WERI-Rb-1 (cell line): Measurements from ENCODE around the gene SIN3A.
"Not testable (repeated sequence)": the region's sequence is repeated elsewhere in the genome, so short reads cannot be mapped to it uniquely, and the experiment has no call there.

Experiments
- DNase-seq: peaks from one replicate; pipeline ENCODE4 v3.0.0-alpha.2; 2020
- H3K27ac ChIP-seq: fragments of 250-450 bp; sonication (Bioruptor Pico); 2 replicates; pipeline ENCODE4 v1.5.1; 2020; ENCODE audit warnings: mild to moderate bottlenecking, moderate library complexity
- H3K27me3 ChIP-seq: fragments of 250-450 bp; sonication (Bioruptor Pico); 2 replicates; pipeline ENCODE4 v1.5.1; 2021; ENCODE audit warnings: mild to moderate bottlenecking, low read depth, moderate library complexity; ENCODE audit not compliant: insufficient read depth, severe bottlenecking
- H3K36me3 ChIP-seq: fragments of 250-450 bp; sonication (Bioruptor Pico); 2 replicates; pipeline ENCODE4 v1.5.1; 2020; ENCODE audit warnings: mild to moderate bottlenecking, moderate library complexity
- H3K4me3 ChIP-seq: 2 replicates; pipeline ENCODE4 v1.5.1; 2011; ENCODE audit warnings: low read depth, mild to moderate bottlenecking, control low read depth, low read length
- H3K9me3 ChIP-seq: fragments of 250-450 bp; sonication (Bioruptor Pico); 2 replicates; pipeline ENCODE4 v1.5.1; 2021; ENCODE audit warnings: mild to moderate bottlenecking, moderate library complexity; ENCODE audit not compliant: severe bottlenecking
- TF ChIP-seq, protein P1 (sequence below): IDR thresholded peaks from 2 replicates; pipeline ENCODE4 v1.5.1; 2011; ENCODE audit warnings: low read depth, mild to moderate bottlenecking, control low read depth, inconsistent platforms, low read length

Gene SIN3A

DNA sequence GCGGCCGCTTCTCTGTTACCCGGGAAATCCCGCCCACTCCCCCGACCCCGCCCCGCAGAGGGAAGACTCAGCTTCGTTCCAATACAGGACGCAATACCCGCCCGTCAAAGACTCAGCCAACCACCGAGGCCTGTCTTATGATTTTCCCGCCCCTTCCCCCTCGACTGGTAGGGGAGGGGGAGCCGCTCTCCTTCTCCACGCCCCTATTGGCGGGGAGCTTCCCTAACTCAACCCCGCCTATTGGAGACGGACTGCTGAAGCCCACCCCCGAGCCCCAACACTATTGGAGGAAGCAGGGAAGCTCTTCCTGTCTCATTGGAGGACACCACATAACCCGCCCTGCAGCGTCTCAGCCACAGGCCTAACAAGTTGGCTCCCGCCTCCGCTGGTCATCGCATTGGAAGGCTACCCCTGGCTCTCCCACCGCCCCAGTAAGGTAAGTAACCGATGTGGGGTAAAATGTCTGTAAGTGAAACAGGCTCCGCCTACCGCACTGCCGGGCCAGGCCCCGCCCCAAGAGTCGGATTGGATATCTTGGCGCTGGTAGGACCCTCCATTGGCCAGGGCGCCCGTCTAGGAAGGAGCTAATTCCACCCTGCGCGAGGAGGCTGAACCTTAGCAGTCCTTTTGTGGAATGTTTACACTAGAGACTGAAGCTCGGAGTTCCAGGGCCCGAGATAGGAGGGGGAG, at the start of gene SIN3A:
Gene SIN3A (minus strand): TSS at position 17 of the 690 bp plus-strand sequence. CDS start 21,315 bp downstream, outside the sequence.
- H3K36me3 ChIP-seq, result peaks cover 10% of the 10 kb centered on the region
- TF ChIP-seq, protein P1, sequence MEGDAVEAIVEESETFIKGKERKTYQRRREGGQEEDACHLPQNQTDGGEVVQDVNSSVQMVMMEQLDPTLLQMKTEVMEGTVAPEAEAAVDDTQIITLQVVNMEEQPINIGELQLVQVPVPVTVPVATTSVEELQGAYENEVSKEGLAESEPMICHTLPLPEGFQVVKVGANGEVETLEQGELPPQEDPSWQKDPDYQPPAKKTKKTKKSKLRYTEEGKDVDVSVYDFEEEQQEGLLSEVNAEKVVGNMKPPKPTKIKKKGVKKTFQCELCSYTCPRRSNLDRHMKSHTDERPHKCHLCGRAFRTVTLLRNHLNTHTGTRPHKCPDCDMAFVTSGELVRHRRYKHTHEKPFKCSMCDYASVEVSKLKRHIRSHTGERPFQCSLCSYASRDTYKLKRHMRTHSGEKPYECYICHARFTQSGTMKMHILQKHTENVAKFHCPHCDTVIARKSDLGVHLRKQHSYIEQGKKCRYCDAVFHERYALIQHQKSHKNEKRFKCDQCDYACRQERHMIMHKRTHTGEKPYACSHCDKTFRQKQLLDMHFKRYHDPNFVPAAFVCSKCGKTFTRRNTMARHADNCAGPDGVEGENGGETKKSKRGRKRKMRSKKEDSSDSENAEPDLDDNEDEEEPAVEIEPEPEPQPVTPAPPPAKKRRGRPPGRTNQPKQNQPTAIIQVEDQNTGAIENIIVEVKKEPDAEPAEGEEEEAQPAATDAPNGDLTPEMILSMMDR, result no peak
- H3K27me3 ChIP-seq, result no peaks in the 10 kb centered on the region
- H3K4me3 ChIP-seq, result peak within 1 kb of the TSS; percentile 83
- no peaks in the 10 kb centered on the region for H3K9me3 ChIP-seq
- peak within 1 kb of the TSS; percentile 96 for H3K27ac ChIP-seq
- peak; percentile 100 for DNase-seq

DNA sequence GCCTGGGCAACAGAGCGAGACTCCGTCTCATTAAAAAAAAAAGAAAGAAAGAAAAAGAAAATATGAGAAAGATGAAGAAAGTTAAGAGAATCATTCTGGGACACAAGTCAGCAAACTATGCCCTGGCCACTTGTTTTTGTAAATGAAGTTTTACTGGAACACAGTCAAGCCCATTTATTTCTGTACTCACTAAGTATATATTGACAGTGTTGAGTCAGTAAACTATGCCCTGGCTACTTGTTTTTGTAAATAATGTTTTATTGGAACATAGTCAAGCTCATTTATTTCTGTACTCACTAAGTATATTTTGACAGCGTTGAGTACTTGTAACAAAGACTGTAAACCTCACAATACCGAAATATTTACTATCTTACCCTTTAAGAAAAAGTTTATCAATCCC, 42.2 kb upstream of the SIN3A start:
- H3K4me3 ChIP-seq, result no peak overlapping the region
- no peak for DNase-seq

DNA sequence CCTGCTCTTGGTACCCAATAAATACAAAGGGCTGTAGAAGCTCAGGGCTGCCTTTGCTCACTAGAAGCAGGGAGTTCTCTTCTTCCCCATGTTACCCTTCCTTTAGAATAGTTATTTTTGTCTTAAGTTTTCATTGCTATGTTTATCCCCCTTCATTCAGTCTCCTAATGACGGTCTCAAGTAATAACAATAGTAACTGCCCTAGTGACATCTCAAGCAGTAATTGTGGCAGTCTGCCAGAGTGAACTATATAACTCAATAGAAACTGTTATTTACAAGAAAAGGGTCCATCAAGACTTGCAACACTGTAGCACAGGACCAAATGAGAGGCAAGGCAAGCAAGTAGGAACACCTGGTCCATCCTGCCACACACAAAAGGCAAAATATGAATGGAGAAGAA, 32.5 kb upstream of the SIN3A start:
- Histone ChIP-seq H3K27ac (no peak overlapping the region), H3K27me3 (no peaks in the 10 kb centered on the region), H3K4me3 (no peak overlapping the region), H3K9me3 (peaks cover 2% of the 10 kb centered on the region), H3K36me3 (peaks cover 33% of the 10 kb centered on the region)
- TF ChIP-seq, protein P1, result no peak
- DNase-seq, result no peak

More for the DNA sequence above, 42.2 kb upstream of the SIN3A start:
- H3K27me3 ChIP-seq, result no peaks in the 10 kb centered on the region
- TF ChIP-seq, protein P1, result no peak
- no peaks in the 10 kb centered on the region for H3K9me3 ChIP-seq
- H3K36me3 ChIP-seq, result peaks cover 17% of the 10 kb centered on the region
- no peak overlapping the region for H3K27ac ChIP-seq

DNA sequence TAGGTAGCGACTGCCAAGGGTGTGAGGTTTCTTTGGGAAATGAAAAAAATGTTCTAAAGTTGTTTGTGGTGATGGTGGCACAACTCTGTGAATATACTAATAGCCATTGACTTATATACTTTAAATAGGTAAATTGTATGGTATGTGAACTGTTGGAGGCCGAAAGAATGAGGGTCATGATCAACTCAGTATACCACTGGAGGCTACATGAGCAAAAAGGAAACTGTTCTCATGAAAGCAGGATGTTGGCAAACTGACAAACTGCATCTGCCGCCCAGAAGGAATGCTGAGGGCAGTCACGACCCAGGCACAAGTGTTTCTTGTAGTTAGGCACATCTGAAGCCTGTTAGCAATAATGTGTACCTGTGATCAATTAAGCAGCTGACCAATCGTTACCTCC, 32.1 kb upstream of the SIN3A start:
- not testable (repeated sequence) for DNase-seq, H3K27me3 ChIP-seq, H3K27ac ChIP-seq, H3K4me3 ChIP-seq, H3K9me3 ChIP-seq
- H3K36me3 ChIP-seq, result peaks cover 35% of the 10 kb centered on the region

DNA sequence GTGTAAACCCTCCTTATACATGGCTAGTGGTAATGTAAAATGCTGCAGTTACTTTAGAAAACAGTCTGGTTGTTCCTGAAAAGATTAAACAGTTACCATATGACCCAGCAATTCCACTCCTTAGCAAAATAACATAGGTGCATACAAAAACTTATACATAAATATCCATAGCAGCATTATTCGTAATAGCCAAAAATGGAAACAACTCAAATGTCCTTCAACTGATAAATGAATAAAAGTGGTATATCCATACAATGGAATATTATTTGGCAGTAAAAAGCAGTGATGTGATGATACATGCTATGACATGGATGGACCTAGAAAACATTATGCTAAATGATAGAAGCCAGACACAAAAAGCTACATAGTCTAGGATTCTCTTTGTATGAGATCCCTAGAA, 31.6 kb upstream of the SIN3A start:
- Histone ChIP-seq H3K9me3 (peaks cover 2% of the 10 kb centered on the region), H3K27me3 (no peaks in the 10 kb centered on the region), H3K36me3 (peaks cover 33% of the 10 kb centered on the region), H3K4me3 (no peak overlapping the region), H3K27ac (no peak overlapping the region)
- TF ChIP-seq, protein P1, result no peak
- DNase-seq, result no peak

DNA sequence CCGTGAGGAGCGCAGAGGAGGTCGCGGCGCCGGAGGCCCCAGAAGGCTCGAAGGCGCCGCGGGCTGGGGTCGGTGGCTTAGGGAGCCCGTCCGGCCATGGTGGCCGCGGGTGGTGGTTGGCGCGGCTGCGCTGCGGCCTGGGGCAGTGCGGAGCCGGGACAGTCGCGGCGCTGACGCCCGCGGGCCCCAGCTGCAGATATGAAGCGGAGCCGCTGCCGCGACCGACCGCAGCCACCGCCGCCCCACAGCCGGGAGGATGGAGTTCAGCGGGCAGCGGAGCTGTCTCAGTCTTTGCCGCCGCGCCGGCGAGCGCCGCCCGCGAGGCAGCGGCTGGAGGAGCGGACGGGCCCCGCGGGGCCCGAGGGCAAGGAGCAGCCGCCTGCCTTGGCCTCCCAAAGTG, 29.0 kb upstream of the SIN3A start:
- H3K9me3 ChIP-seq, H3K27me3 ChIP-seq, H3K27ac ChIP-seq, H3K4me3 ChIP-seq, DNase-seq: not testable (repeated sequence)
- peaks cover 23% of the 10 kb centered on the region for H3K36me3 ChIP-seq

DNA sequence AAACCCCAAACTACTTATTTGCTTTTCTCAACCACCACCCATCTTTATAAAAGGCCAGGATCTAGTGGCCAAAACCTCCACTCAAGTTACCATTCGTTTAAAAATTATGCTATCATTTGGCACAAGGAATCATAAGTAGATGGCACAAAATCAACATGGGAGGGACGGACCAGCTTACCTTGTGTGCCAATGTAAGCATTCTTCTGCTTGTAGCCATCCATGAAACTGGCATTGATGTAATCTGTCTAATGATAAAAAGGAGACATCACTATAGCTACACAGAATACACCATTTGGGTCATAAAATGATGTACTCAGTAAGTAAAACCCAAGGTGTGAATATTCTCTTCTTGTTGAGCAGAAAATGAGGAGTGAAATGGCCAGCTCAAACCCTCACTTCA, 28.2 kb upstream of the SIN3A start:
- TF ChIP-seq, protein P1, result no peak
- Histone ChIP-seq H3K4me3 (no peak overlapping the region), H3K27me3 (no peaks in the 10 kb centered on the region), H3K36me3 (peaks cover 26% of the 10 kb centered on the region), H3K9me3 (peaks cover 2% of the 10 kb centered on the region), H3K27ac (no peak overlapping the region)
- no peak for DNase-seq

DNA sequence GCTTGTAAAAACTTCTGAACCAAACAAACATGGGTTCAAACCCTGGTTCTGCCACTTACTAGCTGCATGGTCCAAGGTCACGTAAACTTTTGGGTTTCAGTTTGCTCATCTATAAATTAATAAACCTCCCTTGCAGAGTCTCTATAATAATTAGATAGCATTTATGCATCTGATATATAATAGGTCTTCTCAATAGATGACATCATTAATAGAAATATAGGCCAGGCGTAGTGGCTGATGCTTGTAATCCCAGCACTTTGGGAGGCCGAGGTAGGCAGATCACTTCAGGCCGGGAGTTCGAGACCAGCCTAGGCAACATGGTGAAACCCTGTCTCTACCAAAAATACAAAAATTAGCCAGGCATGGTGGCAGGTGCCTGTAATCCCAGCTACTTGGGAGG, 25.6 kb upstream of the SIN3A start:
- not testable (repeated sequence) for H3K27ac ChIP-seq, H3K4me3 ChIP-seq, DNase-seq, H3K9me3 ChIP-seq, H3K27me3 ChIP-seq
- H3K36me3 ChIP-seq, result peaks cover 22% of the 10 kb centered on the region
